ENCODE data around the gene LCN10. TPM values are rescaled to one million over a fixed set of nuclear protein-coding genes. Genes with fewer than 3 reads are reported as not detected.

The LCN10 gene
- total and polyA plus RNA-seq, 2 of the 13 experiments (the other 11 are each of a cell fraction or from before 2014, with no cell fraction given), result 0.53 to 0.61 TPM

DNA sequence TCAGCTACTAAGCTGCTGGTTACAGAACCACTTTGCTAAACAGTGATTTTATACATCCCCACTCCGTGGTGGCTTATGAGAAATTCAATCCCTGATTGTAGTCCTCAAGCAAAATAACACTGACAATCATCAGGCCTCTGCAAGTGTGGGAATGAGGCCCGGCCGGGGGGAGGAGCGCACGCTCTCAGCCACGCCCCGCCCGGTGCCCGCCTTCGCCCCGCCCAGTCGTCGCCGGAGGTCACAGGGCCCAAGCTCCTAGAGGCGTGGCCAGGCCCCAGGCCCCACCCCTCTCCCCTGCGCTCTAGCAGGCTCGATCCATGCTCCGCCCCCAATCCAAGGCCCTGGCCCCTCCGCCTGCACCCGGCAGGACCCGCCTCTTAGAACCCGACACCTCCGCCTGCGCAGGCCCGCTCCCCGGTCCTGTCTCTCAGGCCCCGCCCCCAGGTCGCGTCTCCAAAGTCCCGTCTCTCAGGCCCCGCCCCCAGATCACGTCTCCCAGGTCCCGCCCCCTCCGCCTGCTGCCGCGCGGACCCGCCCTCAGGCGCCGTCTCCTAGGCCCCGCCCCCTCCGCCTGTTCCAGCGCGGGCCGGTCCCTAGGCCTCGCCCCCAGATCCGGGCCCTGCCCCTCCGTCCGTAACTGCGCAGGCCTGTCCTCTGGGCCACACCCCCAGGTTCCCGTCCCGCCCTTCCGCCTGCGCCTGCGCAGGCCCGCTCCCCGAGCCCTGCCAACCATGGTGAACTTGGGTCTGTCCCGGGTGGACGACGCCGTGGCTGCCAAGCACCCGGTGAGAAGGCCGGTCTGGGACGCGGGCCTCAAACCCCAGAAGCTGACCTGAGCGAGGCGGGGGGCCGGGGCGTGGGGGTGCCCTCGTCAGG is 48.1 kb upstream of the LCN10 start, which contains the start of gene TMEM141 (continued):
- TF ChIP-seq, protein P1, sequence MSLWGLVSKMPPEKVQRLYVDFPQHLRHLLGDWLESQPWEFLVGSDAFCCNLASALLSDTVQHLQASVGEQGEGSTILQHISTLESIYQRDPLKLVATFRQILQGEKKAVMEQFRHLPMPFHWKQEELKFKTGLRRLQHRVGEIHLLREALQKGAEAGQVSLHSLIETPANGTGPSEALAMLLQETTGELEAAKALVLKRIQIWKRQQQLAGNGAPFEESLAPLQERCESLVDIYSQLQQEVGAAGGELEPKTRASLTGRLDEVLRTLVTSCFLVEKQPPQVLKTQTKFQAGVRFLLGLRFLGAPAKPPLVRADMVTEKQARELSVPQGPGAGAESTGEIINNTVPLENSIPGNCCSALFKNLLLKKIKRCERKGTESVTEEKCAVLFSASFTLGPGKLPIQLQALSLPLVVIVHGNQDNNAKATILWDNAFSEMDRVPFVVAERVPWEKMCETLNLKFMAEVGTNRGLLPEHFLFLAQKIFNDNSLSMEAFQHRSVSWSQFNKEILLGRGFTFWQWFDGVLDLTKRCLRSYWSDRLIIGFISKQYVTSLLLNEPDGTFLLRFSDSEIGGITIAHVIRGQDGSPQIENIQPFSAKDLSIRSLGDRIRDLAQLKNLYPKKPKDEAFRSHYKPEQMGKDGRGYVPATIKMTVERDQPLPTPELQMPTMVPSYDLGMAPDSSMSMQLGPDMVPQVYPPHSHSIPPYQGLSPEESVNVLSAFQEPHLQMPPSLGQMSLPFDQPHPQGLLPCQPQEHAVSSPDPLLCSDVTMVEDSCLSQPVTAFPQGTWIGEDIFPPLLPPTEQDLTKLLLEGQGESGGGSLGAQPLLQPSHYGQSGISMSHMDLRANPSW (CRISPR knock-in tag; IDR thresholded peaks at IDR 0.05; ENCODE audit: borderline replicate concordance), result no peak
- peak; percentile 34 for TF ChIP-seq IRF2 (CRISPR knock-in tag; IDR thresholded peaks at IDR 0.05)
- peak; percentile 50; the same call in 1 of the 2 replicates for TF ChIP-seq HDAC1 (CRISPR knock-in tag; IDR thresholded peaks at IDR 0.05)
- no peak for TF ChIP-seq ZNF282 (IDR thresholded peaks at IDR 0.05; ENCODE audit: partially characterized antibody)
- TF ChIP-seq ZNF468 (CRISPR knock-in tag; IDR thresholded peaks at IDR 0.05), result no peak
- TF ChIP-seq PRPF4 (IDR thresholded peaks at IDR 0.05; ENCODE audit: low read depth, low read length, poor library complexity, severe bottlenecking), result no peak
- no peak for TF ChIP-seq GFI1 (CRISPR knock-in tag; IDR thresholded peaks at IDR 0.05; ENCODE audit: borderline replicate concordance)
- TF ChIP-seq ZNF883 (CRISPR knock-in tag; IDR thresholded peaks at IDR 0.05; ENCODE audit: not compliant biosample characterization), result peak; percentile 70
- peak; percentile 24; the same call in 1 of the 2 replicates for TF ChIP-seq ZNF441 (CRISPR knock-in tag; IDR thresholded peaks at IDR 0.05; ENCODE audit: borderline replicate concordance)
- peak; percentile 19; the same call in 1 of the 2 replicates for TF ChIP-seq ZNF709 (CRISPR knock-in tag; IDR thresholded peaks at IDR 0.05)
- TF ChIP-seq ZNF776 (CRISPR knock-in tag; IDR thresholded peaks at IDR 0.05), result peak; percentile 77; the same call in 1 of the 2 replicates
- no peak for TF ChIP-seq PLRG1 (conservative IDR thresholded peaks at IDR 0.05)
- peak; percentile 63; the same call in 1 of the 2 replicates for TF ChIP-seq PITX1 (CRISPR knock-in tag; IDR thresholded peaks at IDR 0.05)
- TF ChIP-seq YEATS4 (CRISPR knock-in tag; IDR thresholded peaks at IDR 0.05; ENCODE audit: borderline replicate concordance), result peak; percentile 44; the same call in 1 of the 2 replicates
- no peak for TF ChIP-seq ZNF121 (CRISPR knock-in tag; IDR thresholded peaks at IDR 0.05)
- TF ChIP-seq SPEN (CRISPR knock-in tag; IDR thresholded peaks at IDR 0.05; ENCODE audit: low read depth), result peak; percentile 6; the same call in 1 of the 2 replicates
- TF ChIP-seq, protein P2, sequence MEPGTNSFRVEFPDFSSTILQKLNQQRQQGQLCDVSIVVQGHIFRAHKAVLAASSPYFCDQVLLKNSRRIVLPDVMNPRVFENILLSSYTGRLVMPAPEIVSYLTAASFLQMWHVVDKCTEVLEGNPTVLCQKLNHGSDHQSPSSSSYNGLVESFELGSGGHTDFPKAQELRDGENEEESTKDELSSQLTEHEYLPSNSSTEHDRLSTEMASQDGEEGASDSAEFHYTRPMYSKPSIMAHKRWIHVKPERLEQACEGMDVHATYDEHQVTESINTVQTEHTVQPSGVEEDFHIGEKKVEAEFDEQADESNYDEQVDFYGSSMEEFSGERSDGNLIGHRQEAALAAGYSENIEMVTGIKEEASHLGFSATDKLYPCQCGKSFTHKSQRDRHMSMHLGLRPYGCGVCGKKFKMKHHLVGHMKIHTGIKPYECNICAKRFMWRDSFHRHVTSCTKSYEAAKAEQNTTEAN (CRISPR knock-in tag; conservative IDR thresholded peaks at IDR 0.05), result 0 out of 2 replicates have a peak, but pooled peaks have one; percentile 55
- no peak for TF ChIP-seq FOXK2 (IDR thresholded peaks at IDR 0.05)
- peak; percentile 54; the same call in 1 of the 2 replicates for TF ChIP-seq ZFP82 (CRISPR knock-in tag; IDR thresholded peaks at IDR 0.05; ENCODE audit: borderline replicate concordance)
- TF ChIP-seq MZF1 (CRISPR knock-in tag; IDR thresholded peaks at IDR 0.05; ENCODE audit: borderline replicate concordance), result no peak
- 0 out of 2 replicates have a peak, but pooled peaks have one; percentile 14 for TF ChIP-seq KDM4B (CRISPR knock-in tag; IDR thresholded peaks at IDR 0.05)
- peak; percentile 32; the same call in 1 of the 2 replicates for TF ChIP-seq ETV5 (CRISPR knock-in tag; IDR thresholded peaks at IDR 0.05; ENCODE audit: borderline replicate concordance)
- no peak for TF ChIP-seq SP1 (IDR thresholded peaks at IDR 0.05)
- TF ChIP-seq SP1 (CRISPR knock-in tag; IDR thresholded peaks at IDR 0.05), result peak; percentile 83
- TF ChIP-seq ZFAT (CRISPR knock-in tag; conservative IDR thresholded peaks at IDR 0.05), result no peak
- TF ChIP-seq, protein P3, sequence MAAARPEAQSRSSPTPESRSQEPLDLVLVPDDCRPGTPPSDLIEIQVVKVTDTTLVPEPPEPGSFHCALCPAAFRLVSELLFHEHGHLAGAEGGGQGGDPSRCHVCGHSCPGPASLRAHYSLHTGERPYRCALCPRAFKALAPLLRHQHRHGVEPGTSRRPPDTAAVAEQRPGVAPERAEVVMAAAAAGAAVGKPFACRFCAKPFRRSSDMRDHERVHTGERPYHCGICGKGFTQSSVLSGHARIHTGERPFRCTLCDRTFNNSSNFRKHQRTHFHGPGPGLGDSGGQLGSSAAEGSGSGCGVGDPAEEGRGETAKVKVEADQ (CRISPR knock-in tag; IDR thresholded peaks at IDR 0.05; ENCODE audit: borderline replicate concordance), result peak; percentile 58; the same call in 1 of the 2 replicates
- no peak for TF ChIP-seq NFE2L2 (IDR thresholded peaks at IDR 0.05; ENCODE audit: low read length)
